Hematopoietic multipotent progenitor cell treated with erythropoietin and hydrocortisone succinate and interleukin-3 and kit ligand, for 17 days (in vitro differentiated cells): ENCODE results near the gene GCG.

ENCODE experiments used
- DNase-seq: peaks from one replicate; pipeline ENCODE4 v3.0.0-alpha.2; 2015; ENCODE audit warnings: low spot score

Gene GCG

DNA sequence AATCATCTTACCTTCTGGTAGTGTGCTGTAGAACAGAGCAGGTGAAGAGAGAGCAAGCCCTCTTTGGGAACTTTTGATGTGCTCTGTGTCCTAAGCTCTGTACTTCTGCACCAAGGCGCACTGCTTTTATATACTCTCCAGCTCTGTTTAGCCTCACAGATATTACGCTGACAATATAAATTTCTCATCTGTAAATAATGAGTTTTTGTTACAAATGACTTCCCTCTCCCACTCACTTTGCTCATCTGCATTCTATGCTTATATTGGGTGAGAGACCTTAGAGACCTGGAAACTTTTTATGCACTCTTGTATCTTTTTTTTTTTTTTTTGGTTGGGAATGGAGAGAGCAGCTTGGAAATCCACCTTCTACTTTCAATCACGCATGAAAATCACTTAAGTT is at the start of gene GCG:
Gene GCG (minus strand): TSS at position 101 of the 400 bp plus-strand sequence. CDS start 3,069 bp downstream, outside the sequence.
- no peak for DNase-seq

DNA sequence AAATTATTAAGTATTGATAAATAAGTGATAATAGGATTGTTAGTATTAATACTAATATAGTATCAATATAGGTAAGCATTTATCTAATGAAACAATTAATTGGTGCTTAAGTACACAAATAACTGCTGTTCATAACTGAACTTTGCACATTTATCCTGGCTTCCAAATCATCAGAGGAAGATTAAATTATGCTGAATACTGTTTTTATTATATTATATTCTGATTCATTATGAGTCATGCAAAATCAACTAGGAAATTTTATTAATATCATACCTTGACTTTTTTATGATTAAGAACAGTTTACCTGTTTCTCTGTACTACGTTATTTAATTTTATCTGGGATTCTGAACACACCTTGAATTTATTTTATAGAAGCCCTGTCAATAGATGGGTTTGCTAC is 48.6 kb upstream of the GCG start:
- no peak for DNase-seq

DNA sequence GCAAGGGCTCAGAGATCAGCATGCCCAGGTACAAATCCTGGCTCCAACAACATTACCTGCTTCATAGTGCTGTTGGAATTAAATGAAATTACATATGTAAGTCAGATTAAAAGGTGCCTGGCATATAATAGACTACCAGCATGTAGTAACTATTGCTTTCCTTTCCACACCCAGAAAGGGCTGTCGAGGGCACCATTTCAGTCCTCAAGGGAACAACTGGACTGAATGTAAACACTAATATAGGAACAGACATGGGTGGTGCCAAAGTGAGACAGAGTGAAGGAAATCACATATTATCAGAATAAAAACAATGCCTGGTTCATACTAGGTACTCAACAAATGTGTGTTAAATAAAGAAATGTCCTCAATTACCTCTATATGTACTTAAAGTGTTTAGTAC is 47.9 kb upstream of the GCG start:
- no peak for DNase-seq

DNA sequence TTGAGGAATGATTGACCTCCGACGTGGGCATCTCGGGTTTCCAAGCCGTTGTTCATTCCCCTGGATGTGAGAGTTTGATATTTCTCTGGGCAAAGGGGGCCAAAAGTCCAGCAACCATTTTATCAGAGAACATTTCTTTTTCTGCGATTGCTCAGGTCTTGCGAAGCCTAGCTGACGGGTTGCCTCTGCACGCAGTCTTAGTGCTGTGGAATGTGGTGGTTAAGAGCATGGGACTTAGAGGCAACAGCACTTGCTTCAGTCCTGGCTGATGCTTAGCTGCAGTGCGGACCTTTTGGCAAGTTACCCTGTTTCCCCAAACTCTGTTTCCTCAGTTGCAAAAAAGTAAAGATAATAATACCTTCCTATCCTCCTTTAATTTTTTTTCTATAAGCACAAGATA is 46.2 kb upstream of the GCG start:
- no peak for DNase-seq

DNA sequence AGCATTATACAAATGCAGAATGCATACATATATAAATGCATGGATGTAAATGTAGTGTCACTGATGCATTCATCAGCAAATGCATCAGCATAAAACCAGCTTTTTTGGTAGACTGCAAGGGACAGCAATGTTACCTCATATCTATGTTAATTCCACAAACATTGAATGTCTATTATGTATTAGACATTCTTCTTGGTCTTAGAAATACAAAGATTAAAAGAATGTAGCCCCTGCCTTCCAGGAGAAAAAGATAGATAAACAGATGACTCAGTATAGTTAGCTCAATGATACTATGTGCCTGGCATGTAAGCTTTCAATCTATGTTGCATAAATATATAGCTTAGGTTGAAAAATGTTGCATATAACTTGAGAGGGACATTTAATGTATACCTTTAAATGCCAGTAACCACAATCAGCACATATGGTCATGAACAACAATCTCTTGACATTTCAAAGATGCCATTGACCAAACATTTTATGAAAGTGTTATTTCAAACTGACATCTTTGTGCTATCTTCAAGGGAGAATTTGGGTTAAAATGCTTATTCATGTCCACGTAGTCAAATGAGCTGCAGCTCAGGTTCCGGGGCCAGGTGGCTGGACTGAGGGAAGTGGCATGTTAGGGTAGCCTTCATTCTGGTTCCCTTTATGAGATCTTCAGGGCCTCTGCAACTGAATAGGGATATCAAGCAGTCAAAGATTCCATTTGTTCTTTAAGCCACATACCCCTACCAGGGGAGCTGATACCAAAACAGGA is 45.2 kb upstream of the GCG start:
- no peak for DNase-seq

DNA sequence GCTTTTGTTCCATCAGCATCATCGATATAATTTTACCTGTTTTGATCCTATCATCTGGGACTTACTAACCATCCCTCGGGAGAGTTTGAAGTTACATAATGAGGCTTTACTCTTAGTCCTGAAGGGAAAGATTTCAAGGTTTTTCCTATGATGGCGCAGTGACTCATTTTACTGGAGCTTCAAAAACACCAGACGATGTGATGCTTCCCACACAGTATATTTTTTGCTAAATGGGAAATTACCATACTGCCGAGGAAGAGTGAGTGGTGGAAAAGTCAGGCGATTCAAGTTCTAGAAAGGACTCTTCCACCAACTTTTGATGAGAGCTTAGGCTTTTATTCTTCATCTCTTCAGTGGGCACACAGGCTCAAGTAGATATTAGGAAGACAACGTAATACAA is 44.6 kb upstream of the GCG start:
- DNase-seq, result no peak

DNA sequence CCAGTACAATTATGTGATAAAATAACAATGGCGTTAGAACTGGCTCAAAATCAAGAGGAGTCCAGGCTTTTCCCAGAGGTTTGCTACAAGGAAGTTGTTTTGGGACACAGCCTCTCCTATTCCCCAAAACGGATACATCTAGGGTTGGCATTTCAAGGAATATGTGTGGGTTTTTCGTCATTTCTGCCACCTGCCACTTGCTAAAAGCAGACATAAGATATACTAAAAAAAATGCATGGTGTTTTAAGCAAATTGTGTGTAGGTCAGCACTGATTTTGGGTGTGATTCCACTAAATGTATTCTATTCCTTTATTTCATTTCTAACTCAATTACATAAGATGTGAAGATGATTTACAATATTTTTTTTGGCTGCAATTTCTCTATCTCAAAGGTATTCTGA is 36.4 kb upstream of the GCG start:
- no peak for DNase-seq

DNA sequence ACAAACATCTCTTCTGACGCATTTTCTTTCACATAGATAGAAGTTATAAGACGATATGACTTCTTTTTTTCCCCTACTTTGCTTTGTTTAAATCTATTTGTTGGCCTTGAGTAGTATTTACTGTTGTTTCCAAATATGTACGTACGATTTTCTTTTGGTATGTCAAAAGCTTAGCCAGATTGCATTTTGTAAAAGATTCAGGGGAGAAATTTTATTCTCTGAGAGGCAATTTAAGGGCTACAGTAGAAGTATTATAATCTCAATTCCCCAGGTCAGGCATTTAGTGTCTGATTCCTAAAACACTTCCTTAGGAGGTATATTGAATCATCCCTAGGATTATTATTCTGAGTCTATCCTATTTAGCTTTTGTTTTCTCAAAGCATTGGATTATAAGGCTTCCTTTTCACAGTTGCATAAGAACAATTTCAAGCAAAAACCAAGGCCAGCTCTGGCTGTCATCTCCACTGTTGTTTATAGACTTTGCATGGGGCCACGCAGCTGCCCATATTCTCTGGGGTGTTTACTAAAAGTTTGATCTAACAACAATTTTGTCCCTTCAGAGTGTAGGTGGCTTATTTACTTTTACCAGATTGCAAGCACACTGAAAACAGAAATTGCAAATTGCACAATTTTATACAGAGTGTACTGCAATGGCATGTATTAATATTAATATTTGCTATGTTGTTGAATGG is 33.6 kb upstream of the GCG start:
- no peak for DNase-seq

DNA sequence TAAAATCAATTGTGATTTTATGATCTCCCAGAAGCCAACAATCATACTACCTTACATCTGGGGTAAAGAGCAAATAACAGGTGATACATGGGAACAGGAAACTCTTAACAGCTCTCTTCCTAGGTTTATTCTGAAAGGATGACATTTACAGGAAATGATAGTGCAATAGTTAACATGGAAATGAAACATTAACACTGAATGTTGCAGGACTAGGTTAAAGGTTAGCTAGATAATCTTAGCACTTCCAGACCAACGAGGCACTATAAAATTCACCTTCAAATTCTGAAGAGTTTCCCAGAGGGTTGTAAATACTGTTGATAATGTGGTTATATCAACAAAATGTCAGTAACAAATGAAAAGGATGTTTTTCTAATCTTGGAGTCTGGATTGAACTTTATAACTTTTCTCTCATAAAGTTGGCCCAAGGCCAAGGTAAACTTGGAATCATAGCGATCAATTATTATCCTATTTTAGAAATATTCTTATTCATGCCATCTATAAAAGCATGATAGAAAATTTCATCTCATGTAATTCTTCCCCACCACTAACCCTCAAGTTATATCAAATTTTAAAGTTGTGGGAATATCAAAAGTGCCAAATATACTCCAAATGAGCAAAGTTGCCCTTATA is 32.9 kb upstream of the GCG start:
- DNase-seq, result no peak

DNA sequence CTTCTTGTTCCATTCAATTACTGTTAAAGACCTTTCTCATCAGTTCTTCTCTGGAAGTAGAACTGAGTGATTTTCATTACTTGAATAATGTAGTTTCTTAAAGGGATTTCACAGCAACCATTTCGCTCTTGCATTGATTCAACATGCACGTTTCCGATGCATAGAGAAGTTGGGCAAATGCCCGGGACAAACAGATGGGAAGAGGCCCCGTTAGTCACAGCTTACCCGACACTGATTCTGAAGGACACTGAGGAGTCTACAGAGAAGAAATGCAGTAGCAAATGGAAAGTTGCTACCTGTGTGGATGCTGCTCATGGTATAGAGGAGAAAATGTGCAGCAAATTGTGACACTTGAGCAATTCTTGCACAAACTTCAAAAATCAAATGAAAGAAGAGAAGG is 32.3 kb upstream of the GCG start:
- no peak for DNase-seq

DNA sequence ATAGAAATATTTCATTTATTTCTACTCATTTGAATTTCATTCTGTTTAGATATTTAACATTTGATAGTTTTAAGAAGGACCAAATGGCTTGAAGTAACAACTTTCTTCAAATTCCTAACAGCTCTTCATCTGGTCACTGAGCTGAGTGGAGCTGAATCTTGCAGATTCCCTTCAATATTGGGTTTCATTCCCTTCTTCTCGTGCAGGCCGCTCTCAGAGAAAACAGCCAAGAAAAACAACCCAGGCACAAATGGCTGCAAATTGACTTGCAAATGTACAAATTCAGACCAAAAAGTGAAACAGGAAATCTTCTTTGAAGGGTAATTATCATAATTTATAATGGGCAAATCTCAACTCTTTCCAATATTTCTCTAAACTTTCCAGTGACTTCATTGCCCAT is 30.3 kb upstream of the GCG start:
- DNase-seq, result no peak

DNA sequence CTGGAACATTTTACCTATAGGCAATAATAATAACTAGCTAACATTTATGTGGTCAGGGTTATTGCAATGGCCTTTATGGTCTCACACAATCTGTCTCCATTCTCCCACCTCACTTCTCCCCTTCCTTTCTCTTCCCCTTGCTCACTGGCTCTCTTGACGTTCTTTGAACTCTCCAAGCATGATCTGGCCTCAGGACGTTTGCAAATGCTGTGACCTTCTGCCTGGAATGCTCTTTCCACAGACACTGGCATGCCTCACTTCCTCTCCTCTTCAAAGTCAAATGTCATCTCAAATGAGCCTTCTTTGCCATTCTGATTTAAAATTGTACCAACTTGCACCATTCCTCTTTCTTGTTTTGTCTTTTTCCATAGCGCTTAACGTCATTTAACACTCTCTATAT is 25.3 kb upstream of the GCG start:
- no peak for DNase-seq

DNA sequence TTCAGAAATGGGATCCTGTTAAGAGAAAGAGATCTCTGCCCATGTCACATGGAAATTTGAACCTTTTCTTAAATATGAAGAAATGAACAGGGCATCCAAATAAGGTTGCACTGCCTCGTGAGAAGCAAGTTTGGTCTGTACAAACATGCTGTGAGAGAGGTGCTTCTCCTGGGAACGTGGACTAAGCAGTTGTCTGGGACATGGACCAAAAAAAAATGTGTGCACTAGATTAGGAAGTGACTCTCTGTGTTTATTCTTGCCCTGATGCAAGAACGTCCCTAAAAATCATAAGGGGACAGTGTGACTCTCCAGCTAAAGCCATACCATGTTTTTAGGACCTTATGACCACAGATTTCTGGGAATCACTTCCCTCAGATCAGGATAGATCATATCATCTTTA is 23.7 kb upstream of the GCG start:
- no peak for DNase-seq

DNA sequence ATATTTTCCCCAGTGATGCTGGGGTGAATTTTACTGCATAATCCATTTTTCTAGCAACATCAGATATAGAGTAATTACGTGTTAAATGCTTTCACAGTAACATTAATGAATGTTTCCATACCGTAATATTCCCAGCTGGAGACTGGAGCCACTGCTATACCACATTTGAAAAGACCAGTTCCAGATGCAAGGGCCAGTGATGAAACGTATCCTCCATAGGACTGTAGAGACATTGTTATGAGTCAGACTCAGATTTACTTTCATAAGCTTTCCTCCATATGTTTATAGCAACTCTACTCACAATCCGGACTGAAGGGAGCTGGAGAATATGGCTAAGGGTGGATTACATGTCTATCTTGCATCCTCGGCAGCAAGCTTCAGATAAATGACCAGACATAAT is 22.7 kb upstream of the GCG start:
- no peak for DNase-seq

DNA sequence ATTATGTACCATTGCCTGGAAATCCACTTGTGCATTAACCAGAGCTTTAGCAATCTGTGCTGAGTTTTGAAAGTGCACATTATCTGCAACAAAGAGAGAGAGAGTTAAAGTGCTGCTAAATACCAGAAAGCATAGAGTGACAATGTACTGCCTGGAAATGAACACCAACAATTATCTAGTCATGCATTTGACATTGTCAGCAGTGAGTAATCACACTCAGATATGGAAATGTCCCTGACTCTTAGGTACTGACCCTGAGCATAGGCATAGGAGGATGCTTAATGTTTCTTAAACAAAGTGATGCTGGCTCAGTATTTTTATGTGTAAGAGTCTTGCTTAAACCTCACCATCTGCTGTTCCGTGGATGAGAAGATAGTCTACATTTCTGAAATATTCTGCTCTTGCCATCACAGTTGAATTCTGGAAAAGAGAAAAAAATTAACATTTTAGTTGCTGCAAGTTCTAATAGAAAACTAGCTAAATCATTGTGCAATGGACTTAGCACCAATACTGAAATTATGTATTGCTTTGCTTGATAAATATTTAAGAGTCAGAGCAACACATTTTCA is 20.8 kb upstream of the GCG start:
- no peak for DNase-seq

DNA sequence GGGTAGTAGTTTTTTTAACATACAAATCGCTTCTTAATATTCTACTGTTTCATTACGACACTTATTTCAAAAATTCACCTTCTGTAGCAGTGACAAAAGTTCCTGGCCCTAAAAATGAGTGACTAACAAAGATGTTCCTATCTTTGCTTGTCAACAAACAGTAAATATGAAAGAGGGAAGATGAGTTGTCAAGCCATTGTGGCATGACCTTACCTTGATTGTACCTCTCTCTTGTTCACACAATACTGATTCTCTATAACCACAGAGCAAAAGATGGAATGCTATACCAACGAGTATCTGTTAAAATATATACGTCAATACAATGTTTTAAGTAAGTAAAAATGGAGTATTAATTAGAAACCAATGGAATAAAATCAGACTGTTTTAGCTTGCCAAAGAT is 14.7 kb upstream of the GCG start:
- DNase-seq, result no peak

DNA sequence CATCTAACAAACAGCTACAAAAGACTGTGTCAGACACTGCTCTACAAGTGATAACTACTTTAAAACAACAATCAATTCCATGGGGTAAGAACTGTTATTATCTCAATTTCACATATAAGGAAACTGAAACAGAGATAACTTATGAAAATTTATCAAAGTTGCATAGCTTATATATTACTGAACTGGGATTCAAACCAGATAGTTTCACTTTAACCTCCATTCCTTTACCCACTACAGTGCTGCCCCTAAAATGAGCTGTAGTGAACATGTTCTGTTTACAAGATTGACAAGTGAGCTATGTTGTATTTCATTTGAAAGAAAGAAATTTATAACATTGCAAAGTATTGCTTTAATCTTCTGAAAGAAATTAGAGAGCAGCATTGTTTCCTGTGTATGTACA is 14.1 kb upstream of the GCG start:
- no peak for DNase-seq

DNA sequence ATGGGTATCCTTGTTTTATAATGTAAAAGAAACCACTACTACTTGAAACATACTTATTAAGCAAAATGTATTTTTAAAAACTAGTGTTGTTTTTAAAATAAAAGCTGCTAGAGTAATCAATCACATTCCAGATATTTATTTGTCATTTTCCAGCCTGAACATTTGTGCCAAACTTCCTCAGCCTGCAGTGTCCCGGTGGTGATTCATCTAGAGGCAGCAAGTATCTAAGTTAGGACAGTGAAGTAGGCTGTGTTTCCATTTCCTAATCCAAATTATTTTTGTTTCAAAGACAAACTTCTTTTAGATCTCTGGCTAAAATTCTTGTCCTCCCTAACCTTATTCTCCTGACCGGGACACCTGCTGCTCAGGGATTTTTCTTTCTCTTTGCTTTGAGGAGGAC is 12.8 kb upstream of the GCG start:
- no peak for DNase-seq

DNA sequence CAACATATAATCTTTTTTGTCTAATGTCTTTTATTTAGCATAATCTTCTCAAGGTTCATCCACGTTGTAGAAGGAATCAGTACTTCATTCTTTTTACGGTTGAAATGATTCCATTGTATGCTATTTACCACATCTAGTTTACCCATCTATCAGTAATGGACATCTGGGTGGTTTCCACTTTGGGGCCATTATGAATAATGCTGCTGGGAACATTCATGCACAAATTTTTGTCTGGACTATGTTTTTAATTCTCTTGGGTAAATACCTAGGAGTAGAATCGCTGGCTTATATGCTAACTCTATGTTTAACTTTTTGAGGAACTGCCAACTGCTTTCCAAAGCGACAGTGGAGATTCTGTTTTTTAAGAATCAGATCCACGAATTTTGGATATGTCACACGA is 7.4 kb upstream of the GCG start:
- no peak for DNase-seq

DNA sequence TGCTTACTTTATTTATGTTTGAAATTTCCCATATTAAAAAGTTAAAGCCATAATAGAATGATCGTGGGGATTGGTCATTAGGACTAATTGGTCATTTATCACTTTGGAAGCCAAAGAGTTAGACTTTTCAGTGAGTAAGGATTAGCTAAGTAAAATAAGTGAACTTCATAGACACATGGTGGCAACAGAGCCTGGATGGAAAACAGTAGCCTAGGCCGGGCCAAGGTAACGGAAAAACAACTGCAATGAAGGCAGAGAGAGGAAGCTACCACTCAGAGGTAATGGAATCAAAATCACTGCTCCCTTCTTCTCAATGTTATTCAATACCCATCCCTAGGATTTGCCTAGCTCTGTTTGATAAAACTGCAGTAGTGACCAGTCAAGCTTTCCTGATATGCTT is 4.1 kb upstream of the GCG start:
- DNase-seq, result no peak

DNA sequence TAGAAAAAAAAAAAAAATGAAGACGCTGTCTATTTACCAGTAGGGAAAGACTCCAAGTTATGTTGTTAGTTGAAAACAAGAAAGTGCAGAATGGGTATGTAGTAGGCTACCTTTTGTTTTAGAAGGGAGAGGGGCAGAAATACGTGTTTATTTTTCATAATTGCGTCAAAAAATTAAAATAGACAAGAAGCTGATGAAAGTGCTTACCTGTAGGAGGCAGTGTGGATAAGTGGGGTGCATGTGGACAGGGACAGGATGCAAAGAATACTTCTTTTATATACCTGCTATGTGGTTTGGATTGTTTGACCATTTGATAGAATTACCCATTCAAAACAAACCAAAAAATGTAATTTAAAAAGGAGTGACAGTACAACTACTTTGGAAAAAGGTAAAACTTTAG is 3.0 kb upstream of the GCG start:
- no peak for DNase-seq

DNA sequence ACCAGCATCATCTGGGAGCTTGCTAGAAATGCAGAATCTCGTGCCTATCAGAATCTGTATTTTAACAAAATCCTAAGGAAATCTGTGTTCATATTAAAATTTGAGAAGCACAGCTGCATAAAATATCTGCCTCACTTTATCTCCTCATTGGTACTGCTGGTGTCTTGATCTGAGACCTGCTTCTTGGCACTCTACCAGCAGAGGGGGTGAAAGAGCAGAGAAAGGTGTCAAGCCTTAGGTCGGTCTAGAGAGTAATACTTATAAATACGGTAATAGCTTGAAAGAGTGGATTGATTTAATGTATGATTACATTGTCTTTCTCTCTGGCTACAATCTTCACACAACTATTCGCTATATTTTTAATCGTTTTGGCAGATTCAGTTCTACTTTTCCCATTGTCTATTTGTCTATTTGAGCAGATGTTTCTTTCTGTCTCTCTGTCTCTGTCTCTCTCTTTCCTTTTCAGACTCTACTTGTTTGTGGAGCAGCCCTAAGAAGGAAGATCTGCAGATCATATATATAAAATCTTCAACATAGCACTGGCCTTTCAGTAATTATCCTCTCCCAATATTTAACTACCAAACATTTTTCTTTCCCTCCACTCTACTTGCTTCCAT is 1.7 kb upstream of the GCG start:
- DNase-seq, result peak; percentile 28

DNA sequence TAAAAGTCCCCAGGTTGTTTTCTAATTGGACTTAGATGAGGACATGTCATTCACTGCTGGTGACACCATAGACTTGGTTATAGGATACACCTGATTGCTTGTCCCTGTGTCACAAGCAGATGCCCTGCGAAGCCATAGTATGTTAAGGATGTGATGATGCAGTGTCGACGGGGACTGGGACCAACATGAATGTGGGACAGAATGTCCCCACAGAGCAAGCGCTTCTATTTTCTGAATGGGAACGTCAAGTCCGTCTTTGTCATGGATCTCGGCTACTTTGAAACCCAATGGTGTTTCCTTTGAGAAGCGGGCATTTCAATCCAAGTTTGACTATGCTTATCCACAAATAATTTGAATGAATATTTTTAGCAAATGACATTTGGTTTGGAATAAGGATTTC is 2.1 kb downstream of the GCG start:
- DNase-seq, result no peak
